ENCODE data around the gene BMPER.

- no peak for TF ChIP-seq CTCF (IDR thresholded peaks at IDR 0.05)
- no peak for TF ChIP-seq POLR2A (IDR thresholded peaks at IDR 0.05)
Measured at GRCh38 chr7:34165466-34165865, 260.1 kb downstream of the BMPER start.

Data from testis (tissue), 2 donors.